GM18517 (cell line): ENCODE results near the gene DNAH8.

ENCODE experiments used
- ATAC-seq: cut with Tn5 transposase; IDR thresholded peaks from one replicate; pipeline ENCODE4 v1.9.1; 2021; ENCODE audit warnings: mild to moderate bottlenecking, moderate library complexity; ENCODE audit not compliant: unreplicated experiment

Gene DNAH8

GRCh38 chr6:39062014-39062740, 347.1 kb downstream of the DNAH8 start:
- ATAC-seq = no peak

GRCh38 chr6:39063526-39063925, 348.4 kb downstream of the DNAH8 start:
- ATAC-seq = no peak

GRCh38 chr6:39065561-39065960, 350.4 kb downstream of the DNAH8 start:
- ATAC-seq = no peak

GRCh38 chr6:39068391-39068790, 353.3 kb downstream of the DNAH8 start:
- no peak for ATAC-seq

- no peak for ATAC-seq
Observed at GRCh38 chr6:39072830-39073229, 357.7 kb downstream of the DNAH8 start.

- no peak for ATAC-seq
Observed at GRCh38 chr6:39073471-39074355, 358.6 kb downstream of the DNAH8 start.

GRCh38 chr6:39074486-39074885, 359.4 kb downstream of the DNAH8 start:
- ATAC-seq = no peak

- no peak for ATAC-seq
Observed at GRCh38 chr6:39075010-39075686, 360.0 kb downstream of the DNAH8 start.

- ATAC-seq = no peak
Observed at GRCh38 chr6:39075807-39076622, 360.9 kb downstream of the DNAH8 start.

GRCh38 chr6:39076623-39077535, 361.8 kb downstream of the DNAH8 start:
- no peak for ATAC-seq

- ATAC-seq = no peak
Observed at GRCh38 chr6:39077882-39078594, 362.9 kb downstream of the DNAH8 start.

GRCh38 chr6:39078695-39079094, 363.6 kb downstream of the DNAH8 start:
- no peak for ATAC-seq

GRCh38 chr6:39079197-39080125, 364.4 kb downstream of the DNAH8 start:
- ATAC-seq = no peak
